ENCODE results near the gene CSGALNACT2. TPM values are rescaled to one million over a fixed set of nuclear protein-coding genes. Genes with fewer than 3 reads are reported as not detected.
"Not testable (repeated sequence)": the region's sequence is repeated elsewhere in the genome, so short reads cannot be mapped to it uniquely, and the experiment has no call there.

The CSGALNACT2 gene
- total RNA-seq, 2 donors from 2014 or later: 4.7 to 6.7 TPM

- ATAC-seq: no peak
- no peak for DNase-seq
- intact Hi-C loops (cut with DNase I, micrococcal nuclease): no loop called here
Observed at GRCh38 chr10:43134126-43134905, 3.9 kb upstream of the CSGALNACT2 start.

- ATAC-seq: no peak
- intact Hi-C loops (cut with DNase I, micrococcal nuclease): no loop called here
Observed at GRCh38 chr10:43135064-43135463, 3.2 kb upstream of the CSGALNACT2 start.

GRCh38 chr10:43135656-43136055 lies 2.6 kb upstream of the CSGALNACT2 start:
- intact Hi-C loops (cut with DNase I, micrococcal nuclease): no loop called here
- ATAC-seq (no peak), DNase-seq (no peak)

More at GRCh38 chr10:43135064-43135463, 3.2 kb upstream of the CSGALNACT2 start:
- DNase-seq: no peak

GRCh38 chr10:43136432-43136831 lies 1.8 kb upstream of the CSGALNACT2 start:
- intact Hi-C loops (cut with DNase I, micrococcal nuclease): no loop called here
- no peak for DNase-seq
- no peak for ATAC-seq

- DNase-seq (no peak), ATAC-seq (no peak)
- intact Hi-C loops (cut with DNase I, micrococcal nuclease): no loop called here
Observed at GRCh38 chr10:43136995-43137716, 1.1 kb upstream of the CSGALNACT2 start.

DNA sequence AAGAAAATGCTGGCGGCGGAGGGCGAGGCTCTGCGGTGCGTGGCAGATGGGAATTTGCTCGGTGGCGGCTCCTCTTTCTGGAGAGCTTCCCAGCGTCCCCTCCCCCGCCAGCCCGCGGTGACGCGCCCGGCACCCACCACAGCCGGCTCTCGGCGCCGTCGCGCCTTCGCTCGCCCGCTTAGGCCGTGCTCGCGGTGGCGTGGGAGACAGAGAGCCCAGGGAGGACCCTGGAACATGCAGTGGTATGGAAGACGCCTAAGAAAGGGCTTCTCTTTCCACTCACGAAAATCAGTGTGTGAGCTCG lies 576 bp upstream of the CSGALNACT2 start:
- ATAC-seq: peak; percentile 40
- peak in 1 of 2 donors; percentile 60 for DNase-seq
- intact Hi-C loops (cut with DNase I, micrococcal nuclease): no loop called here

- ATAC-seq: no peak
Observed at GRCh38 chr10:43138757-43139241, 554 bp downstream of the CSGALNACT2 start.

DNA sequence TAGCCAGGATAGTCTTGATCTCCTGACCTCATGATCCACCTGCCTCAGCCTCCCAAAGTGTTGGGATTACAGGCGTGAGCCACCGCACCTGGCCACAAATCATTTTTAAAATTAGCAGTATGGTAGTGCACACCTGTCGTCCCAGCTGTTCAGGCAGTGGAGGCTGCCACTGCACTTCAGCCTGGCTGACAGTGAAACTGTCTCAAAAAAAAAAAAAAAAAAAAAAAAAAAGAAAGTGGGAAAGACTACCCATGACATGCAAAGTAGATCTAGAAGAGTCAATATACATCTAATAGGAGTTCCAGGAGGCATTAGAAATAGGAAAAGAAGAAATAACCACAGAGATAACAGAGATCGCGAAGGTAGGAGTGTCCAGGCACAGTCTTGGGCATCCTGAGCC lies 3.2 kb downstream of the CSGALNACT2 start:
- ATAC-seq (no peak), DNase-seq (no peak)
- intact Hi-C loops (cut with DNase I, micrococcal nuclease): no loop called here

More at GRCh38 chr10:43138757-43139241, 554 bp downstream of the CSGALNACT2 start:
- intact Hi-C loops (cut with DNase I, micrococcal nuclease): no loop called here
- DNase-seq: peak in 1 of 2 donors; percentile 43

GRCh38 chr10:43145311-43145710 lies 7.1 kb downstream of the CSGALNACT2 start:
- no peak for DNase-seq
- intact Hi-C loops (cut with DNase I, micrococcal nuclease): no loop called here
- no peak for ATAC-seq

GRCh38 chr10:43145936-43146335 lies 7.7 kb downstream of the CSGALNACT2 start:
- intact Hi-C loops (cut with DNase I, micrococcal nuclease); ATAC-seq; DNase-seq: not testable (repeated sequence)

- DNase-seq (no peak), ATAC-seq (no peak)
- intact Hi-C loops (cut with DNase I, micrococcal nuclease): no loop called here
Observed at GRCh38 chr10:43151371-43151770, 13.1 kb downstream of the CSGALNACT2 start.

GRCh38 chr10:43153901-43154300 lies 15.7 kb downstream of the CSGALNACT2 start:
- intact Hi-C loops (cut with DNase I, micrococcal nuclease): no loop called here
- ATAC-seq: no peak

DNA sequence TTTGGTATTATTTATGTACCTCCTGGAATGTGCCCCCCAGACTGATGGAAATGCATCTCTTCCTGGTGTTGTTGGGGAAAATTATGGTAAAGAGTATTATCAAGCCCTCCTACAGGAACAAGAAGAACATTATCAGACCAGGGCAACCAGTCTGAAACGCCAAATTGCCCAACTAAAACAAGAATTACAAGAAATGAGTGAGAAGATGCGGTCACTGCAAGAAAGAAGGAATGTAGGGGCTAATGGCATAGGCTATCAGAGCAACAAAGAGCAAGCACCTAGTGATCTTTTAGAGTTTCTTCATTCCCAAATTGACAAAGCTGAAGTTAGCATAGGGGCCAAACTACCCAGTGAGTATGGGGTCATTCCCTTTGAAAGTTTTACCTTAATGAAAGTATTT lies 17.0 kb downstream of the CSGALNACT2 start:
- intact Hi-C loops (cut with DNase I, micrococcal nuclease): no loop called here
- DNase-seq (no peak), ATAC-seq (no peak)

More at GRCh38 chr10:43153901-43154300, 15.7 kb downstream of the CSGALNACT2 start:
- no peak for DNase-seq

GRCh38 chr10:43155741-43156140 lies 17.5 kb downstream of the CSGALNACT2 start:
- no peak for ATAC-seq
- intact Hi-C loops (cut with DNase I, micrococcal nuclease): no loop called here

GRCh38 chr10:43156590-43157341 lies 18.5 kb downstream of the CSGALNACT2 start:
- DNase-seq: no peak
- ATAC-seq: no peak
- intact Hi-C loops (cut with DNase I, micrococcal nuclease): no loop called here

More at GRCh38 chr10:43155741-43156140, 17.5 kb downstream of the CSGALNACT2 start:
- DNase-seq: no peak

- no peak for ATAC-seq
- no peak for DNase-seq
- intact Hi-C loops (cut with DNase I, micrococcal nuclease): no loop called here
Observed at GRCh38 chr10:43158636-43159035, 20.4 kb downstream of the CSGALNACT2 start.

DNA sequence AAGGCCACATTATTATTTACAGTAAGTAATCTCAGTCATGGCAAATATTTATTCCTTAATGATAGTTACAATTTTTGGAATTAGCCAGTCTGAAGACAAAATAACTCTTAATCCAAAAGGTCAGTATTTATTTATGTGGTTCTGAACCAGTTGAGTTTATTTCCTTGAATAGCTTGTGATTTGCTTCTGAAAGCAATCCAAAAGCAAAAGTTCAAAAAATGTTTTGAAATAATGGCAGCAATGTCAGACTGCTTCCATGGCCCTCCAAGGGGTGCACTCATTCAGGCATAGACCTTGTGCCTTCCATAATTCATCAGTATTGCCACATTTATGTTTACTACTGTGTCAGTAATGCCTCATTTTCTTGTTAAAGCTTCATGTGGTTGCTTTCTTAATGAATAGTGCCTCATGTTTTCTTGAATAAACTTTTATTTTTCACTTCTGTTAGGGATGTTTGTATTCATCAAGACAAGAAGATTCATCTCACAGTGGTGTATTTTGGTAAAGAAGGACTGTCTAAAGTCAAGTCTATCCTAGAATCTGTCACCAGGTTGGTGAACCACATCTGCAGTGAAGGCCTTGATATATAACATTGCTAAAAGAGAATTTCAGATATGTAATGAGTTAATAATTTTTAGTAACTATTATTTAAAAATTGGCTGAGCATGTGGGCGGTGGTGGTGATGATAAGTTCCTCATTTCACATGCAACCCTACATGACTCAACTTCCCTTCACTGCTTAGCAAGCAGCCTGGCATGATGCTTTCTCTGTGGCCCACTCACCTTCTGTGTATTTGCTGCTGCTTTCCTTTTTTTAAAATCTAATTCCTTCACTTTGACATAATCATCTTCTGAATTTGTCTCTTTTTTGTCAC lies 22.0 kb downstream of the CSGALNACT2 start:
- DNase-seq: no peak
- ATAC-seq: no peak
- intact Hi-C loops (cut with DNase I, micrococcal nuclease): no loop called here

DNA sequence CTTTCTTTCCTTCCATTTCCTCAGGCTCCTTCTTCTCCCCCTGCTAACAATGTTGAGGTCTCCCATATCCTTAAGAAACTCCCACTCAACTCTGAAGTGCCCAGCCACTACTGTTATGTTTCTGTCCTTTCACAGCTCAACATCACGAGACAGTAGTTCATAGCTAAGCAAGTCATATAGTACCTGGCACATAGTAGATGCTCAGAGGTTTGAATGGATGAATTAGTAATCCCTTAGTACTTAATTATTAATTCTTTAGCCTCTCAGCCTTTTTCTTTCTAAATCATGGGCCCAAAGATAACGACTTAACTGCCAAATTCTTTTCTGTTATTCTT lies 22.6 kb downstream of the CSGALNACT2 start:
- intact Hi-C loops (cut with DNase I, micrococcal nuclease): no loop called here
- ATAC-seq (no peak), DNase-seq (no peak)

DNA sequence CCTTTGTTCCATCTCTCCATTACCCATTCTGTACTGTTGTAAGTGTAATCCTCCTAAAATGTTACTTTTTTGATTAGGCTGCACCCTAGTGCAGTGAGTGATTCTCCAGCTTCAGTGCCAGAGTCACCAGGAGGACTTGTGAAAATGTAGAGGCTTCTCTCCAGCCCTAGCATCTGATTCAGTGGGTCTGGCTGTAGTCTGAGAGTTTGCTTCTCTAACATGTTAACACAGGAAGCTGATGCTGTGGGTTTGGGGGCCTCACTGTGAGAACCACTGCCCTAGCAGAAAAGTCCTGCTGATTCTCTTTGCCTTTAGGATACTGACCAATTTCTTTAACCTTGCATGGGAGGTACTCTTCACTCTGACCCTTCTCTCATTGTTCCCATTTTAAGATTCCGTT lies 24.4 kb downstream of the CSGALNACT2 start:
- intact Hi-C loops (cut with DNase I, micrococcal nuclease): no loop called here
- no peak for DNase-seq
- ATAC-seq: no peak
